ENCODE data around the gene ZFYVE28.

GRCh38 chr4:2262145-2262943 is 156.1 kb downstream of the ZFYVE28 start:
- TF ChIP-seq CTCF (IDR thresholded peaks at IDR 0.05) = no peak
- TF ChIP-seq EZH2 (IDR thresholded peaks at IDR 0.05; ENCODE audit: borderline replicate concordance, insufficient read depth, low read depth, low read length, poor library complexity, severe bottlenecking) = no peak

Measured in B cell (primary cell).